ENCODE results near the gene CA12.

The CA12 gene

DNA sequence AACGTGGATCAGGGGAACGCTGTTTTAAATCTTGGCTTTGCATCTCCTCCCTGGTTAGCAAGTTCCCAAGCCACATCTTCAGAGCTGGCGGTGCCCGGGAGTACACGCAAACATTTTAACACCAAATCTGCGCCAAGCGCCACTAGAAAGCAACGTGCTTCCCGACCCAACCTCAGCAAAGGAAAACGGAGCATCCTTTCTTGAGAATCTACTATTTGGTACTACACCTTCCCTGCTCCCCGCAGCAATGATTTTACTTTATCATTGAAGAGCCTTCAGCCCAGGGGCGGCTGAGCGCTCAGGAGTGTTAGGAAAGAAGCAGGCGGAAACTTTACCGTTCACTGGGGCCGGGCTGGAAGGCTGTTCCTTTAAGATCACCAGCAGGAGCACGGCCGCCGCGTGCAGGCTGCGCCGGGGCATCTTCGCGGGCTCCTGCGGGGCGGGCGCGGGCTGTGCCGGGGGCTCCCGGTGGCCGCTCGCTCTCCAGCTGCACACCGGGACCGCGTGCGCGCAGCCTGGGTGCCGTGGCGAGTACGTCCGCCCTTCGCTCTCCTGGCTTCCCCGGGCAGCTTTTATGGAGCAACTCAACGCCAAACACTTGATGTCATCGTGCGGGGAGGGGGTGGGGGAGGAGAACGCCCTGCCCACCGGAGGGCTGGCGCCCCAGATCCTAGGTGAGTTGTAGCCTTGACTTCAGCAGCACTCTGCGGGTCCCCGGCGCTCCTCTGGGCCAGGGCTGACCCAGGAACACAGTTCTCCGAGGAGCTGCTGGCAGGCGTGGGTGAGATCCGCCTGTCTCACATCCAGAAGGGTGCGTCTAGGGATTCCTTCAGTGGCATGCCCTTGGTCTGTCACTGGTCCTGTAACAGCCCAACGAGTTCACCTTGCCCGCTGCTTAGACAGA, at the start of gene CA12:
Gene CA12, minus strand, starts transcription at position 546 of the 904 bp plus-strand sequence. Its CDS starts 126 bp downstream, at position 420.
- DNase-seq = no peak

DNA sequence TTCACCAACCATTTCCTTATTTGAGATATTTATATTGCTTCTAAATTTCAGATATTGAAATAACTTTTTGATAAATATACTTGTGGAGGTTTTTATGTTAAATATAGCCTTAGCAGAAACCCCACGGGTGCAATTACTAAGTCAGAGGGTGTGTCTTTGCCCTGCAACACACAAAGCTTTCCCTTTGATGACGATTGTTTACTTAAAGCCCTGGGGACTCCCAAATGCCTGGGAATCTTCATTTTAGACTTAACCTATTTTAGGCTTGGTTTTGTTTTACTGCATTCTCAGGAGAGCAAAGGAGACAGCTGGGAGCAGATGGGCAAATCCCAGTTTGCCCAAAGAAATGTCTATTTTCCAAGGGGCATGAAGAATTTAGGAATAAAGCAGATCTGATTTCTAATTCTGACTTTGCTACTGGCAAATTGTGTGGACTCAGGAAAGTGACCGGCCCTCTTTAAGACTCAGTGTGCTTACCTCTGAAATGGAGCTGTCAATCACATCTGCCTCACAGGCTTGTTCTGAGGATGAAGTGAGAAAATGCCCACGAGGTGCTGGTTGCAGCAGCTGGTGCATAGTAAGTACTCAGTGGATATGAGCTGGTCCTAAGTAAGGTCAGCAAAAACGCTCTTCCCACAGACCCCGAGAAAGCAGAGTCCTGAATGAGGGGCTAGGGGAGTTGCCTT, 49.3 kb upstream of the CA12 start:
- no peak for DNase-seq

DNA sequence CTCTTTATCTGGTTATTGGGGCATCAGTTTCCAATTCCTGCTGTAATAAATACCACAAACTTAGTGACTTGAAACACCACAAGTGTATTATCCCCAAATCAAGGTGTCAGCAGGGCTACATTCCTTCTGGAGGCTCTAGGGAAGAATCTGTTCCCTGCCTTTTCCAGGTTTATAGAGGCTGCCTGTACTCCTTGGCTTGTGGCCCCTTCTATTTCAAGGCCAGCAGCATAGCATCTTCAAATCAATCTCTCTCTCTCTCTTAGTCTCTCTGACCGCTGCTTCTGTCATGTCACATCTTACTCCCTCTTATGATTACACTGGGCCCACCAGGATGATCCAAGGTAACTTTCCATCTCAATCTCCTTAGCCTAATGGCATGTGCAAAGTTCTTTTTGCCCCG, 44.9 kb upstream of the CA12 start:
- no peak for DNase-seq

DNA sequence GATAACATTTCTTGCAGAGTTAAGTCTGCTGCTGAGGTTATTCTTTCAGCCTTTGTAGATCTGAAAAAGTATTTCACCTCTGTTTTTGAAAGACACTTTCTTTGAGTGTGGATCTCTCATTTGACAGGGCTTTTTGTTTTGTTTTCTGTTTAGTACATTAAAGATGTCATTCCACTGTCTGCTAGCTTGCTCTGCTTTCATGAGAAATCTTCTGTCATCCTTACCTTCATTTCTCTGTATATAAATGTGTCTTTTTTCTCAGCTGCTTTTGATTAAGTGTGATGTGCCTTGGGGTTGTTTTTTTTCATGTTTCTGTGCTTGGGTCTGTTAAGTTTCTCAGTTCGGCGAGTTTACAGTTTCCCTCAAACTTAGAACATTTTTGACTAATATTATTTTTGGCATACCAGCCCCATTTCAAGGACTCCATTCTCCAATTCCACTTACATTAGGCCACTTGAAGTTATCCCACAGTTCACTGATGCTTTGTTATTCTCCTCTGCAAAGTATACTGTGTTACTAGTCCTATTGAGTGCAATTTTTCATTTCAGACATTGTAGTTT, 43.9 kb upstream of the CA12 start:
- no peak for DNase-seq

DNA sequence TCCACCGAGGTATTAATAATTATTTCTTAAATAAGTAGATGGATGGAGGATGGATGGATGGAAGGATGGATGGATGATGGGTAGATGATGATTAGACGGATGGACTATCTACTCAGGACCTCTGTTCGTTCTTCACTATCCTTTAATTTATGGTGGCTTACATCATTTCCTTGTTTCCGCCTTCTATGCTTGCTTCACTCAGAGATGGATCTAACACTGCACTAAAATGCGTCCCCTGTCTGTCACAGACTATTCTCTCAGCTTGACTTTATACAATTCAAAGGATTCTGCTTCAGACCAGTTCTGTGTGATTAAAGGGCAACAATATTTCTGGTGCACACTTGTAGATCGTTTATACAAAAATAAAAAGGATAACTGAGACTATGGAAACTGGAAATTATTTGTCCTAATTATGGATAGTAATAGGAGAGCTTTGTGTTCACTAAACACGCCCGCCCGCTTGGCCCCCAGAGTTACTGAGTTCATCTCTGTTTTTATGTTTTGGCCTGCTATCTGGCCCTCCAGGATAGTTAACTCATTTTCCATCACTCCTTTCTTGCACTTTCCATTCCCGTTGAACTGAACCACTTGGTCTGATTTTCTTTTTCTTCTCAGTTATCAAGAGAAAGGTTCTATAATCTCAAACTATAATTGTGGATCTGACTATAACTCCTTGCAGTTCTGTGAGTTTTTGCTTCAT, 41.4 kb upstream of the CA12 start:
- DNase-seq = no peak

DNA sequence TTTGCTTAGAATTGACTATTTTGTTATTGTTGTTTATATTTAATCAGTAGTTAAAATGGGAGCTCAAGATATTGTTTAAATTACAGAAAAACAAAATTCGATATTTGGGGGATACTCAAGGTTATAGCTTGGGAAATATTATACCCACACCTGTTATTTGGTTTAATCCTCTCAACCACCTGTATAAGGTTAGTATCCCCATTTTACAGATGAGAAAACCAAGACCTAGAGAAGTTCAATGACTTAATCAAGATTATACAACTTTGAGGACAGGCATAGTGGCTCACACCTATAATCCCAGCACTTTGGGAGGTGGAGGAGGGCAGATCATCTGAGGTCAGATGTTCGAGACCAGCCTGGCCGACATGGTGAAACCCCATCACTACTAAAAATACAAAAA, 39.8 kb upstream of the CA12 start:
- no peak for DNase-seq

DNA sequence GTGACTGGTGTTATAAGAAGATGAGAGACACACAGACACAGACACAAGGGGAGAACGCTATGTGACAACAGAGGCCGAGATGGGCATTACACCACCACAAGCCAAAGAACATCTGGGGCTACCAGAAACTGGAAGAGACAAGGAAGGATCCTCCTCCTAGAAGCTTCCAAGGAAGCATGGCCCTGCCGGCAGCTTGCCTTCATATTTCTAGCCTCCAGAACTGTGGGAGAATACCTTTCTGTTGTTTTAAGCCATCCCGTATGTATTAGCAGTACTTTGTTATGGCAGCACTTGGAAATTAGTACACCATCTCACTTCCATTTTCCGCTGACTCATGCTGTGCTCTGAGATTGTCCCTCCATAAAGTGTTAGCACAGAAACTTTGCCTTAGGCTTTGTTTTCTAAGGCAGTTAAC, 38.7 kb upstream of the CA12 start:
- DNase-seq = no peak

DNA sequence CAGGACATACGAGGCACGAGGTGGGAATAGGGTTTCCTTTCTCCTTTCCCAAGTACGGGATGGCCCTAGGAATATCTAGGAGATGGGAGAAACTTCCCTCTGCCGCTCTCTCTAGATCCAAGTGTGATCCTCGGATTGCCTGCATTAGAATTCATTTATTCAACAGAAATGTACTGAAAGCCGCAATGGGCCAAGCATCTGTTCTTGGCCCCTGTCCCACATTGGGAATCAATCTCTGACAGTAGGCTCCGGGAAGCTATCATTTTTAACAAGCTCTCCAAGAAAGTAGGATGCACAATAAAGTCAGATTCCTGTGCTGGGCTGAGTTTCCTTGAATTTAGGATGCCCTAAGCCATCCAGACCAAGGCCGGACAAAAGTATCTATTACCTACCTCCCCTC, 37.2 kb upstream of the CA12 start:
- no peak for DNase-seq

DNA sequence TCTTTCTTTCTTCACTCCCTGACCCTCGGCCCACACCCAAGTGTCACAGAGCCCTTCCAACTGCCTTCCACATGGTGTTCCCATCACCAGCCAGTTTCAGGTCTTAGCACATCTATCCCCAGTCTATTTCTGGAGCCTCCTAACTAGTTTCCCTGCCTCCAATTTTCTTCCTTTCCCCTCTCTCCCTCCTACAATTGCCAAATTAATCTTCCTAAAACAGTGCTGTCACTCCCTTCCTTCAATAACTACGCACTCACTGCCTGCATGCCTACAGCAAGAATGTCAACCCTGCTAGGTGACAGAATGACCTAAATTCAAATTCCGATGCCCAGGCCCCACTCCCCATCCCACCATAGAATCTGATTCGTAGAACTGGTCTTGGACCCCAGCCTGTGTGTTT, 36.1 kb upstream of the CA12 start:
- DNase-seq = no peak

DNA sequence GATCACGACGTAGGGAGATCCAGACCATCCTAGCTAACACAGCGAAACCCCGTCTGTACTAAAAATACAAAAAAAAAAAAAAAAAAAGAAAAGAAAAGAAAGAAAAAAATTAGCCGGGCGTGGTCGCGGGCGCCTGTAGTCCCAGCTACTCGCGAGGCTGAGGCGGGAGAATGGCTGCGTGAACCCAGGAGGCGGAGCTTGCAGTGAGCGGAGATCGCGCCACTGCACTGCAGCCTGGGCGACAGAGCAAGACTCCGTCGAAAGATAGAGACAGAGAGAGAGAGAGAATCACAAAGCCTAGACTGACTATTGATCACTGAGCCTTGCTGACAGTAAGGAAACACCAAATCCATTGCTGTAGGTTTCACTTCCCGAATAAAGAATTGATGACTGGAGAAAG, 35.6 kb upstream of the CA12 start:
- DNase-seq = peak; percentile 12

DNA sequence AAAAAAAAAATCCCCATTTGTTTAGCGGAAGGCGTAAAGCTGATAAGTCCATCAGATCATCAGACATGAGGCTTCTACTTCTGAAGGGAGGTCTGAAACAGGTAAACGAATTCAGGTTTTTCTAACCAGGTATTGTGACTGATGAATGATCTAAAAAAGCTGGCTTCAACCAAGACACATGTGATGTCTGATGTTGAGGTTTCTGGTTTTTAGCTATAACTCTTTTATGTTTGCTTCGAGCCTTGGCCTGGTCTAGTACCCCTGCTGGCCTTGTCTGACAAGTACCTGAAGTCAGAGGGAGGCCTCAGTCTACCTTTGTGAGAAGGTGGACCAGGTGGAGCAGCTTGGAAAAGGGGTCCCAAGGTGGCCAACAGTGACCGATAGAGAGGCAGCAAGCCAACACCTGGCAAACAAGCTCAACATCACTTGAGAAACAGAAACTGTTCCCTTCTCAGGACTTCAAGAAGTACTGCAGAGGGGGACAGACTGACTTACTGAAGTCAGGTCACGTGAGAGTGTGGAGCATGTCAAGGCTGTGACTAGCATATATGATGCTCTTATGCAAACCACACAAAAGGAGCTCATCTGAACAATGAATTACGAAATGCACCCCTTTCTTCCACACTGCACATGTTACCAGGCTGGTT, 33.0 kb upstream of the CA12 start:
- no peak for DNase-seq

DNA sequence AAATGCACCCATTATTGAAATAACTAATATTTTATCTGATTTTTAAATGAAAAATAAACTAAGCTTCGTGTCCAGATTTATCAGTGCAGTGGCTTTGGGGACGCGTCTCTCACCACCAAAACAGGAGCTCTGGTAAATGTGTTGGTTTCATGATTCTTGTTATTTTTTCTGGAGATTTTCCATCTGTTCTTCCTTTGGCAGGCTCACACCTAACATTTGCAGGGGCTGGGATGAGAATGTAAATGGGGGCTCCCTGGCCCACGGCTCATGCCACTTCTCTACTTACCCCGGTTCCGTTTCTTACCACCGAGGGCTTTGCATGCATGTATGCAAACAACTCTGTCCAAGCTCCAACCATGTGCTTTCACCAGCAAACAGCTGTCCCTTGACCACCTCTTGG, 30.9 kb upstream of the CA12 start:
- no peak for DNase-seq

DNA sequence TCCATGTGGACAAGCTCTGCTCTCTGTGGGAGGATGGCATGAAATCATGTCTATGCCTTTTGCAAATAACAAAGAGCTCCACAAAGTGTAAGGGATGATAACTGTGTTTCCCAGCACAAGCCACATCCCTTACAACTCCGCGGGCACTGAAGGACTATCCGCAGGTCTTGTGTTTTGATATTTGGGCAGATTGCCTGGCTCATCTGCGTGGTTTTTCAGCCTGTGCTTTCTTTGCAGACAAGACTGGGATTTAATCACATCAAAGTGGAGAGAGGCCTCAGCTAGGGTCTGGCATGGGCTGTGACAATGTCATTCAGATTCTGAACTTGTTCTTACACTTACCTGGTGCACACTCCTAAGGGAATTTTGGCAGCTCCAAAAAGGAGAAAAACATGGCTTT, 30.2 kb upstream of the CA12 start:
- DNase-seq = no peak

DNA sequence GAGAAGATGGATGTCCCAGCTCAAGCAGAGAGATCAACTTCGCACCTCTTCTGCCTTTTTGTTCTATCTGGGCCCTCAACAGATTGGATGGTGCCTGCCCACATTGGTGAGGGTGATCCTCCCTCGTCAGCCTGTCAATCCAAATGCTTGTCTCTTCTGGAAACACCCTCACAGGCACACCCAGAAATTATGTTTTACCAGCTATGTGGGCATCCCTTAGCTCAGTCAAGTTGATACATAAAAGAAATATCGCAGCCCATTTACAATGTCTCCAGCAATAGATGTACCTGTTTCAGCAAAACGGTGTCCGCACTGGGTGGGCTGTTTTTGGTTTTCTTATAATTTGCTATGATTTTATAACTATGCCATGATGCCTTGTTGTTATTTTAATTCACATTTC, 27.5 kb upstream of the CA12 start:
- DNase-seq = no peak

DNA sequence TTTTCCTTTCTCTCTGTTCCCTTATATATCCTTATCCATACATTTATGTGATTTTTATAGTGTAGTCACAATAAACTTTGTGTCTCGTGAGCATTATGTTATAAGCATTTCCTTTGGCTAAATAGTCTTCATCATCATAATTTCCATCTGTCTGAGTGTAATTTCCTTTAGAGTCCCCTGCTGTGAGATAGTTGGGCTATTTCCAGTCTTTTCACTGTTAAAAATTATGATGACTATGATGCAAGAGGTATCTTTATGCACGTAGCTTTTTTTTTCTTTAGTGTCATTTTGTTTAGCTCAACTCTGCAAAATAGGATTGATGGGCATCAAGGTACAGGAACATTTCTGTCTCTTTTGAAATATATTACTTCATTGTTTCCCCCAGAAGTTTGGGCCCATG, 26.9 kb upstream of the CA12 start:
- DNase-seq = no peak

DNA sequence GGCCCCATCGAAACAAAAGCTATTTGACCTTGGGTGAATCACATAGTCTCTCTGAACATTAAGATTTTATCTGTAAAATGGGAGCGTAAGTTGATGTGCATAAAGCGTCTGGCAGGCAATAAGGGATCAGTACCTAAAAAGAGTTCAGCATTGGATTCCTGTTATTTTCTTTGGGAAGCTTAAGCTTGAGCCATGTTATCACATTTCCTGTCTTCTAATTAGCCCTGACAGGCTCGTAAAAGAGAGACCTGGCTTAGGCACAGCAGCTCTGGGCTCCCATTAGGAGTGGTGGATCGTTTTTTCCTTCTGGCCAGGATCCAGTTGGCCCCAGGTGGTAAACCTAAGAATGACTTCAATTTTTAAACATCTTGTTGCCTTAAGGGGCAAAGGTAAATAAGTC, 26.0 kb upstream of the CA12 start:
- no peak for DNase-seq

DNA sequence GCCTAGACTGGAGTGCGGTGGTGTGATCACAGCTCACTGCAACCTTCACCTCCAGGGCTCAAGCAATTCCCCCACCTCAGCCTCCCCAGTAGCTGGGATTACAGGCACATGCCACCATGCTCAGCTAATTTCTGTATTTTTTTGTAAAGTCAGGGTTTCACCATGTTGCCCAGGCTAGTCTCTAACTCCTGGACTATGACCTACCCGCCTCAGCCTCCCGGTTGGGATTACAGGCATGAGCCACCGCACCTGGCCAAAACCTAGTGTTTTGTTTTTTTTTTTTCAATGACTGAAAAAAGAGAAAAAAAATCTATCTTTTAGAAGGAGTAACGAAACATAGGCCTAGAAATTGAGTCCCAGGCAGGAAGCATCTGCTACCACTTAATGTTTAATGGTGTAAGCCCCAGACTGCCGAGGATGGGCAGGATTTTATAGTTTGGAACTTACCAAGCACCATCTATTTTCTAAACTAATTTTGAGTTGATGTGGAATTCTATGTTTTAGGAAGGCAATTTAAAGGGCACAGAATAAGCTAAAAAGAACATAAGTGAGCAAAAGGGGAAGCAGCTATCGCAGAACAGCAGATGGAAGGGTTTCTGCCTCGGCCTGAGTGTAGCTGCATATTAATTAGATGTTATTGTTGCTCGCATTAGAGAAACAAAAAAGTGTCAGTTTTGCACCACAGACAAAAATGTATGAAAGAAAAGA, 24.2 kb upstream of the CA12 start:
- DNase-seq = no peak

DNA sequence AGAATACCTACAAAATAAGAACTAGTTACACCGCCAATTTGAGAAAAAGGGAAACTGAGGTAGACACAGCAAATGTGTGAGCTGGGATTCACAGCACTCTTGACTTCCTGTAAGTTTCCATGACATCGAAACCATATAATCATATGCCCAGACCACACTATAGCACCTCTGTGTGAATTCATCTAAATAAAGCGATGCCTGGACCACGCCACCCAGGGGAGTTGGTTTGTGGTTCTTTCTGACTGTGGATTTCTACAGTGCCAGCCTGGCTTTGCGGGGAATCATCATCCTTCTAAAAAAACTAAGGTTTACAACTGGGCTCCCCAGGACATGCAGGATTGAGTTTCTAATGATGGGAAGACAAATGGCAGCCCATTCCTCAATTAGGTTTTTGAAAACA, 23.5 kb upstream of the CA12 start:
- DNase-seq = no peak

DNA sequence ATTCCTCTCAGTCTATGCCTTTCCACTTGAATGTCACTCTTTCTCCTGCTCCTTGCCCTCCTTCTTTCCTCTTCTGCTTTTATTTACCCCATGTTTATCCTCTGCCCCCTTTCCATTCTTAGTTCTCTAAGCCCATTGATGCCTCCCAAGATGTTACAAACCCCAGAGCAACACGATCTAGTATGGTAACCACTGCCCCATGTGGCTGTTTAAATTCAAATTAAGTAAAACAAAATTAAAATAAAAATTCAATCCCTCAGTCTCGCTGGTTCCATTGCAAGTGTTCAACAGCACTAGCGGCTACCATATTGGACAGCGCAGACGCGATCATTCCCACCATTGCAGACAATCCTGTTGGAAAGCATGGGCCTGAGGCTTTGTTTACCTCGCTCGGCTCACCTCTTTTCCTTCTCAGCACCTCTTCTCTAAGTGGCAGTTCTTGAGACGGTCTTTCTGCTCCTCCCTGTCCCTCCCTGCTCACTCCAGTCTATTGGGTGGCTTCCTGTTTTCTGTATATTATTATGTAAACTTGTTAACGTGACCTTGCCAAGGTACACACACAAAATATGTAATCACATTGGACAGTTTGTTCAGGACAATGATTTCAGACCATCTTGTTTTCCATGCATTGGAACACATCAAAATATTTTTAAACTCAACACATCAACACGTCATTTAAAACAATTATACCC, 21.8 kb upstream of the CA12 start:
- DNase-seq = no peak

DNA sequence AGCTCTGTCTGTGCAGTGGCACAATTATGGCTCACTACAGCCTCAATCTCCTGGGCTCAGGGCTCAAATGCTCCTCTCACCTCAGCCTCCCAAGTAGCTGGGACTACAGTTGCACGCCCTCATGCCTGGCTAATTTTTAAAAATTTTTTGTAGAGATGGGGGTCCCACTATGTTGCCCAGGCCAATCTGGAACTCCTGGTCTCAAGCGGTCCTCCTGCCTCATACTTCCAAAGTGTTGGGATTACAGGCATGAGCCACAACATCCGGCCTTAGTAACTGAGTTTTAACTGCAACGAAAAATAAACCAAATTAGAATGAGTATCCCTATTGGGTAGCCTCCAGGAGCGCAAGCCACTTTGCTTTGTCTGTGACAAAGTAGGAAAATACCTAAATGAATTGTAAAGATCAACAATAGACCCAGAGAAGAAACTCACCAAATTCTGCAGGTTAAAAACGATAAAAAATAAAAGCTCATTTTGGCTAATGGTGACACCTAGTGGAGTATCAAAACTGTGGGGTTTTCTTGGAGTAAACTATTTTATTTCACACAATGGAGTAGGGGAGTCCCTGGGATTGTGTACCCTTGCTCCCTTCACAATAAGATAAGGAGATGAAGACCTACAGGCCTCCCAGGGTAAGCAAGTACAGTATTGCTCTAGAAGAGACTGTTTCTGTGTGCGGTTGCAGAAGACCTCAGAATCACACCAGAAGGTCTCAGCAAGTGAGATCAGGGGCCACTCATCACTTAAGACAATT, 21.0 kb upstream of the CA12 start:
- DNase-seq = no peak
